Stimulated activated CD8-positive, alpha-beta memory T cell treated with anti-CD3 and anti-CD28 coated beads, Interleukin-15, amount 100 ng/mL, for 24 hours (primary cell): ENCODE results near the gene UNC5A.

ENCODE experiments used
- DNase-seq: peaks from one replicate; pipeline ENCODE4 v3.0.0-alpha.2; 2020; ENCODE audit warnings: low read depth

UNC5A gene

GRCh38 chr5:176846335-176847140 lies 36.2 kb downstream of the UNC5A start:
- DNase-seq: no peak

GRCh38 chr5:176847148-176847547 lies 36.8 kb downstream of the UNC5A start:
- DNase-seq: no peak

GRCh38 chr5:176847726-176848290 lies 37.4 kb downstream of the UNC5A start:
- no peak for DNase-seq

- no peak for DNase-seq
These were observed 38.3 kb downstream of the UNC5A start for GRCh38 chr5:176848651-176849050.

- no peak for DNase-seq
These were observed 39.4 kb downstream of the UNC5A start for GRCh38 chr5:176849611-176850227.

- DNase-seq: no peak
These were observed 40.2 kb downstream of the UNC5A start for GRCh38 chr5:176850371-176851245.

- DNase-seq: no peak
These were observed 41.0 kb downstream of the UNC5A start for GRCh38 chr5:176851380-176851779.

- DNase-seq: no peak
These were observed 41.7 kb downstream of the UNC5A start for GRCh38 chr5:176851871-176852658.

- DNase-seq: no peak
These were observed 42.9 kb downstream of the UNC5A start for GRCh38 chr5:176853151-176853778.

GRCh38 chr5:176854164-176854563 lies 43.8 kb downstream of the UNC5A start:
- DNase-seq: no peak

- no peak for DNase-seq
These were observed 45.2 kb downstream of the UNC5A start for GRCh38 chr5:176855598-176855997.

- no peak for DNase-seq
These were observed 46.4 kb downstream of the UNC5A start for GRCh38 chr5:176856746-176857145.

- DNase-seq: no peak
These were observed 47.0 kb downstream of the UNC5A start for GRCh38 chr5:176857216-176857893.

- no peak for DNase-seq
These were observed 47.5 kb downstream of the UNC5A start for GRCh38 chr5:176857894-176858273.

GRCh38 chr5:176859916-176860315 lies 49.6 kb downstream of the UNC5A start:
- no peak for DNase-seq

- no peak for DNase-seq
These were observed 50.0 kb downstream of the UNC5A start for GRCh38 chr5:176860381-176860780.

- DNase-seq: no peak
These were observed 50.9 kb downstream of the UNC5A start for GRCh38 chr5:176861276-176861675.

- no peak for DNase-seq
These were observed 52.1 kb downstream of the UNC5A start for GRCh38 chr5:176862330-176862995.

GRCh38 chr5:176863041-176863764 lies 52.8 kb downstream of the UNC5A start:
- DNase-seq: no peak
